Spleen (tissue), 13 donors: Measurements from ENCODE around the gene ODF4. TPM values are rescaled to one million over a fixed set of nuclear protein-coding genes. Genes with fewer than 3 reads are reported as not detected.

Experiments
- DNase-seq: peaks from one replicate; pipeline ENCODE4 v3.0.0-alpha.2; 2020
- H3K27ac ChIP-seq, 8 donors: fragments of 200-600 bp; sonication (generic) in 7 of 8; 1 replicate in 4 of 8; 2 replicates in 4 of 8; pipeline versions ENCODE4 v1.5.0 to v1.8.0; 2016 to 2021; ENCODE audit warnings: inconsistent platforms in 4 of 8, mild to moderate bottlenecking in 4 of 8, moderate library complexity in 1 of 8
- H3K27me3 ChIP-seq, 7 donors: fragments of 200-600 bp; sonication (generic) in 6 of 7; replicated peaks in 1 of 7; 1 replicate in 4 of 7; 2 replicates in 3 of 7; pipeline versions ENCODE4 v1.5.0 to v1.8.0; 2016 to 2021; ENCODE audit warnings: inconsistent platforms in 3 of 7, mild to moderate bottlenecking in 1 of 7
- H3K36me3 ChIP-seq, 6 donors: fragments of 200-600 bp; sonication (generic) in 5 of 6; 1 replicate in 4 of 6; 2 replicates in 2 of 6; pipeline versions ENCODE4 v1.5.0 to v1.8.0; 2016 to 2021; ENCODE audit warnings: inconsistent platforms in 2 of 6
- H3K4me1 ChIP-seq, 6 donors: fragments of 200-600 bp; sonication (generic) in 5 of 6; 1 replicate in 3 of 6; 2 replicates in 3 of 6; pipeline versions ENCODE4 v1.5.0 to v1.8.0; 2016 to 2021; ENCODE audit warnings: inconsistent platforms in 3 of 6
- H3K4me3 ChIP-seq, 8 donors: fragments of 200-600 bp; sonication (generic) in 7 of 8; 1 replicate in 4 of 8; 2 replicates in 4 of 8; pipeline versions ENCODE4 v1.5.0 to v1.8.0; 2016 to 2021; ENCODE audit warnings: inconsistent platforms in 4 of 8, mild to moderate bottlenecking in 4 of 8, moderate library complexity in 2 of 8
- H3K9me3 ChIP-seq, 8 donors: fragments of 200-600 bp; sonication (generic) in 7 of 8; 1 replicate in 4 of 8; 2 replicates in 4 of 8; pipeline versions ENCODE4 v1.5.0 to v1.8.0; 2016 to 2021; ENCODE audit warnings: inconsistent platforms in 4 of 8
- CTCF ChIP-seq, 11 experiments: fragments of 200-600 bp in 7 of 11; fragments of 450-650 bp in 4 of 11; sonication (generic) in 4 of 11; IDR thresholded peaks in 8 of 11; conservative IDR thresholded peaks in 3 of 11; 1 replicate in 7 of 11; 2 replicates in 4 of 11; pipeline versions ENCODE4 v1.4.0 to v1.8.0; 2016 to 2021; ENCODE audit warnings: antibody characterized with exemption in 11 of 11, inconsistent platforms in 4 of 11, mild to moderate bottlenecking in 1 of 11
- POLR2A ChIP-seq, 3 donors: fragments of 450-650 bp; IDR thresholded peaks; one replicate each; pipeline ENCODE4 v1.5.1; 2017; ENCODE audit warnings: antibody characterized with exemption in 3 of 3, mild to moderate bottlenecking in 1 of 3
- POLR2AphosphoS5 ChIP-seq, 3 donors: sonication (generic); formaldehyde crosslinking; IDR thresholded peaks; one replicate each; pipeline ENCODE4 v1.5.1; 2017; ENCODE audit warnings: antibody characterized with exemption in 3 of 3
- WGBS, 5 donors: extraction: QIAGEN DNeasy Blood & Tissue Kit in 3 of 5; methylation state at CpG; one replicate each; pipeline versions ENCODE4 v1.1.5 to v1.1.7; 2013 to 2018; 5-methylcytosine and 5-hydroxymethylcytosine counted together
- intact Hi-C: fragments of 100-400 bp; cut with DNase I; formaldehyde crosslinking; loops from one replicate; pipeline ENCODE4 v1.15.0; 2023; ENCODE audit warnings: low total_unique reads
- long read RNA-seq, 2 donors: transcript quantifications; one replicate each; lab custom pipeline, GENCODE V29; 2026
- polyA plus RNA-seq, 3 donors: library from polyadenylated mRNA; stranded (reverse); fragments of 200-250 nt; gene quantifications; one replicate each; pipeline ENCODE4 v1.2.1, GENCODE V29; 2013
- total RNA-seq, 7 donors: library from RNA; depleted of rRNA in 3 of 7; stranded (reverse); fragments of >200 nt in 3 of 7; fragmentation: NEBNext Ultra II Directional in 4 of 7; extraction: Animal tissue kit (Norgen Biotek cat#: 25700) in 4 of 7; gene quantifications; one replicate each; pipeline versions ENCODE4 v1.1.0 to v1.2.1, GENCODE V29; 2016 to 2021
- donor health status: healthy with polysubstance abuse.
- donor health status: DM: no; HTN: no; CAD: no; lungs with moderate emphysema.
- donor health status: DM: no; HTN: no; CAD: no.
- donor health status: Bipolar disorder and iron deficiency.
- donor health status: healthy.
- donor health status: DM: no; HTN: no; CAD: no.
- donor health status: DM: yes; HTN: yes; CAD: no.

The ODF4 gene
- not detected for total RNA-seq
- not detected for polyA plus RNA-seq
- long read RNA-seq, donor 1 = 0 reads
- long read RNA-seq, donor 2 = 0 reads

DNA sequence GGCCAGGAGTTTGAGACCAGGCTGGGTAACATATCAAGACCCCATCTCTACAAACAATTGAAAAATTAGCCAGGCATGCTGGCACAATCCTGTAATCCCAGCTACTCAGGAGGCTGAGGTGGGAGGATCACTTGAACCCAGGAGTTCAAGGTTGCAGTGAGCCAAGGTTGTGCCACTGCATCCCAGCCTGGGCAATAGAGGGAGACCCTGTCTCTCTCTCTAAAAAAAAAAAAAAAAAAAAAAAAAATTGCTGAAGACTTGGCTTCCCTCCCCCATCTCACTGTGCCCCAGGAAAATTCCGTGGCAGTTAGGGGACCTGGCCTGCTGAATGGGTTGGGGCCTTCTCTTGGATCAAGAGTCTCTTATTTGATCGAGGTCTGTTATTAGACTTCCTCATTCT is at the start of gene ODF4:
ODF4 (plus strand) TSS at position 301 of the 400 bp plus-strand sequence. CDS start 212 bp downstream, outside the sequence.
- H3K27ac ChIP-seq = no peak within 1 kb of the TSS
- intact Hi-C loops = no loop called here
- no peaks in the 10 kb centered on the region for H3K36me3 ChIP-seq
- H3K9me3 ChIP-seq = no peaks in the 10 kb centered on the region
- no peak for DNase-seq
- WGBS, 5 donors = 59 to 71% (median 64%) methylated on average over 2 of the region's 2 CpGs
- peaks cover 0 to 9% (median 0%) of the 10 kb centered on the region in 6 donors for H3K4me1 ChIP-seq
- H3K27me3 ChIP-seq = no peaks in the 10 kb centered on the region
- TF ChIP-seq CTCF (IDR thresholded peaks at IDR 0.05 in 8 of 11, conservative IDR thresholded peaks at IDR 0.05 in 3 of 11) = no peak
- TF ChIP-seq POLR2A (IDR thresholded peaks at IDR 0.05) = no peak
- no peak for TF ChIP-seq POLR2AphosphoS5 (IDR thresholded peaks at IDR 0.05)
- H3K4me3 ChIP-seq = no peak within 1 kb of the TSS

DNA sequence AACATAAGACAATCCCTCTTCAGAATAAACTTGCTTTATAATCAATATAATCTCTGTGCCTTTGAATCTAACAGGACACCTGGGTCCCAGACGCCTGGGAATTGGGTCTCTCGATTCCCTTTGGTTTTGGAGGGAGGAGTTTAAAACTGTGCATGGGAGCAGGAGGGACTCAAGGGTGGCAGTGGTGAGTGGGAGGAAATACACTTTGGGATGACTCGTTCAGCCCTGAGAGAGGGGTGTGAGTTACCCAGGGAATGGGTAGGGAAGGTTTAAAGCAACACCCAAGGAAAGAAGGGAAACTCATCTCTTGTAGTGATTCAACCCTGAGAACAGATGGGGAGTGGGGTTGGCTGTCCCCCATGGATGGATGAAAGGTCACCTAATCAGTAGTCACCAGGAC is 49.6 kb upstream of the ODF4 start:
- H3K4me3 ChIP-seq = peak overlapping the region in 1 of 8 donors; percentile 92
- no peak for DNase-seq
- no peaks in the 10 kb centered on the region for H3K9me3 ChIP-seq
- 47 to 73% (median 61%) methylated on average over 3 of the region's 3 CpGs for WGBS, 5 donors
- no peak for TF ChIP-seq CTCF (IDR thresholded peaks at IDR 0.05 in 8 of 11, conservative IDR thresholded peaks at IDR 0.05 in 3 of 11)
- TF ChIP-seq POLR2AphosphoS5 (IDR thresholded peaks at IDR 0.05) = no peak
- TF ChIP-seq POLR2A (IDR thresholded peaks at IDR 0.05) = no peak
- H3K27me3 ChIP-seq = no peaks in the 10 kb centered on the region
- H3K27ac ChIP-seq = no peak overlapping the region
- intact Hi-C loops = loop anchor here (10.0 kb wide), 1 partner anchor 65 kb away; no protein-coding TSS in a partner anchor
- H3K4me1 ChIP-seq = peaks cover 14 to 81% (median 47%) of the 10 kb centered on the region in 6 donors
- H3K36me3 ChIP-seq = peaks cover 0 to 5% (median 0%) of the 10 kb centered on the region in 6 donors

GRCh38 chr17:8292639-8293395 is 46.8 kb upstream of the ODF4 start:
- Histone ChIP-seq H3K4me1 (peaks cover 11 to 76% (median 48%) of the 10 kb centered on the region in 6 donors), H3K9me3 (no peaks in the 10 kb centered on the region), H3K27ac (peak overlapping the region in 7 of 8 donors; percentile 13 to 72 (median 44)), H3K27me3 (no peaks in the 10 kb centered on the region), H3K36me3 (peaks cover 0 to 5% (median 0%) of the 10 kb centered on the region in 6 donors), H3K4me3 (no peak overlapping the region)
- WGBS, 5 donors = 43 to 61% (median 57%) methylated on average over 5 of the region's 5 CpGs
- DNase-seq = no peak
- intact Hi-C loops = loop anchor here (10.0 kb wide), 1 partner anchor 68 kb away; no protein-coding TSS in a partner anchor
- TF ChIP-seq CTCF (IDR thresholded peaks at IDR 0.05 in 8 of 11, conservative IDR thresholded peaks at IDR 0.05 in 3 of 11) (no peak), POLR2AphosphoS5 (IDR thresholded peaks at IDR 0.05) (peak in 1 of 3 donors; percentile 69), POLR2A (IDR thresholded peaks at IDR 0.05) (no peak)

GRCh38 chr17:8294361-8294760 is 45.3 kb upstream of the ODF4 start:
- H3K36me3 ChIP-seq = peaks cover 0 to 5% (median 0%) of the 10 kb centered on the region in 6 donors
- H3K27me3 ChIP-seq = no peaks in the 10 kb centered on the region
- peaks cover 5 to 66% (median 38%) of the 10 kb centered on the region in 6 donors for H3K4me1 ChIP-seq
- no peaks in the 10 kb centered on the region for H3K9me3 ChIP-seq
- DNase-seq = peak; percentile 81
- 92 to 96% (median 94%) methylated on average over 5 to 9 of the region's 9 CpGs for WGBS, 5 donors
- intact Hi-C loops = loop anchor here (10.0 kb wide), 1 partner anchor 70 kb away; no protein-coding TSS in a partner anchor
- TF ChIP-seq CTCF (IDR thresholded peaks at IDR 0.05 in 8 of 11, conservative IDR thresholded peaks at IDR 0.05 in 3 of 11) (no peak), POLR2AphosphoS5 (IDR thresholded peaks at IDR 0.05) (no peak), POLR2A (IDR thresholded peaks at IDR 0.05) (no peak)
- H3K27ac ChIP-seq = peak overlapping the region in 3 of 8 donors; percentile 95 to 97 (median 96)
- H3K4me3 ChIP-seq = peak overlapping the region in 1 of 8 donors; percentile 85
